ENCODE measurements around the gene KCNH8.

KCNH8 gene

GRCh38 chr3:19206540-19206939, 58.2 kb downstream of the KCNH8 start:
- Histone ChIP-seq H3K4me3 (ENCODE audit: control insufficient read depth in 1 of 7, extremely low read depth in 1 of 7, insufficient read depth in 4 of 7, low read depth in 2 of 7, low read length in 6 of 7) (no peak overlapping the region), H3K27me3 (replicated peaks in 2 of 5; ENCODE audit: control insufficient read depth in 4 of 5, insufficient read depth in 5 of 5, low read length in 4 of 5) (no peaks in the 10 kb centered on the region), H3K9me3 (ENCODE audit: control extremely low read depth in 1 of 5, control insufficient read depth in 4 of 5, insufficient read depth in 2 of 5, low read depth in 1 of 5, low read length in 4 of 5) (no peaks in the 10 kb centered on the region), H3K4me1 (ENCODE audit: control extremely low read depth in 1 of 4, control insufficient read depth in 4 of 4, insufficient read depth in 4 of 4, low read length in 3 of 4) (no peaks in the 10 kb centered on the region), H3K27ac (ENCODE audit: insufficient read depth in 1 of 2, low read depth in 1 of 2, low read length in 2 of 2, poor library complexity in 1 of 2, severe bottlenecking in 2 of 2) (no peak overlapping the region), H3K36me3 (ENCODE audit: control insufficient read depth in 4 of 4, insufficient read depth in 4 of 4, low read length in 3 of 4) (no peaks in the 10 kb centered on the region)
- DNase-seq: no peak
- no CpG with 5 or more reads among the region's 2 CpGs for WGBS (ENCODE audit: insufficient coverage)
- CTCF ChIA-PET: no interaction called here
- POLR2A ChIA-PET: no interaction called here

GRCh38 chr3:19213603-19214220, 65.4 kb downstream of the KCNH8 start:
- Histone ChIP-seq H3K27ac (ENCODE audit: insufficient read depth in 1 of 2, low read depth in 1 of 2, low read length in 2 of 2, poor library complexity in 1 of 2, severe bottlenecking in 2 of 2) (no peak overlapping the region), H3K36me3 (ENCODE audit: control insufficient read depth in 4 of 4, insufficient read depth in 4 of 4, low read length in 3 of 4) (no peaks in the 10 kb centered on the region), H3K4me3 (ENCODE audit: control insufficient read depth in 1 of 7, extremely low read depth in 1 of 7, insufficient read depth in 4 of 7, low read depth in 2 of 7, low read length in 6 of 7) (no peak overlapping the region), H3K27me3 (replicated peaks in 2 of 5; ENCODE audit: control insufficient read depth in 4 of 5, insufficient read depth in 5 of 5, low read length in 4 of 5) (no peaks in the 10 kb centered on the region), H3K9me3 (ENCODE audit: control extremely low read depth in 1 of 5, control insufficient read depth in 4 of 5, insufficient read depth in 2 of 5, low read depth in 1 of 5, low read length in 4 of 5) (no peaks in the 10 kb centered on the region), H3K4me1 (ENCODE audit: control extremely low read depth in 1 of 4, control insufficient read depth in 4 of 4, insufficient read depth in 4 of 4, low read length in 3 of 4) (peaks cover 0 to 11% (median 6%) of the 10 kb centered on the region in 4 experiments)
- DNase-seq: peak; percentile 62 to 83 (median 83)
- WGBS (ENCODE audit: insufficient coverage): 54% methylated on average over 3 of the region's 6 CpGs
- POLR2A ChIA-PET: interaction anchor here (1.2 kb wide), 1 partner anchor 16 kb away, joined by 3 read pairs; no protein-coding TSS in a partner anchor
- CTCF ChIA-PET: interaction anchor here (0.8 to 3.9 kb wide), 13 partner anchors 24 to 653 kb away, joined by 3 to 19 read pairs (median 4); no protein-coding TSS in a partner anchor

GRCh38 chr3:19215427-19215826, 67.1 kb downstream of the KCNH8 start:
- 100% methylated on average over 2 of the region's 2 CpGs for WGBS (ENCODE audit: insufficient coverage)
- peaks cover 0 to 11% (median 6%) of the 10 kb centered on the region in 4 experiments for H3K4me1 ChIP-seq (ENCODE audit: control extremely low read depth in 1 of 4, control insufficient read depth in 4 of 4, insufficient read depth in 4 of 4, low read length in 3 of 4)
- POLR2A ChIA-PET: no interaction called here
- H3K36me3 ChIP-seq (ENCODE audit: control insufficient read depth in 4 of 4, insufficient read depth in 4 of 4, low read length in 3 of 4): no peaks in the 10 kb centered on the region
- DNase-seq: no peak
- CTCF ChIA-PET: interaction anchor here (1.0 to 2.8 kb wide), 4 partner anchors 14 to 326 kb away, joined by 3 to 10 read pairs (median 6); no protein-coding TSS in a partner anchor
- H3K9me3 ChIP-seq (ENCODE audit: control extremely low read depth in 1 of 5, control insufficient read depth in 4 of 5, insufficient read depth in 2 of 5, low read depth in 1 of 5, low read length in 4 of 5): no peaks in the 10 kb centered on the region
- no peaks in the 10 kb centered on the region for H3K27me3 ChIP-seq (replicated peaks in 2 of 5; ENCODE audit: control insufficient read depth in 4 of 5, insufficient read depth in 5 of 5, low read length in 4 of 5)
- H3K27ac ChIP-seq (ENCODE audit: insufficient read depth in 1 of 2, low read depth in 1 of 2, low read length in 2 of 2, poor library complexity in 1 of 2, severe bottlenecking in 2 of 2): no peak overlapping the region
- no peak overlapping the region for H3K4me3 ChIP-seq (ENCODE audit: control insufficient read depth in 1 of 7, extremely low read depth in 1 of 7, insufficient read depth in 4 of 7, low read depth in 2 of 7, low read length in 6 of 7)

- CTCF ChIA-PET: interaction anchor here (0.6 to 2.8 kb wide), 3 partner anchors 12 to 650 kb away, joined by 3 to 10 read pairs (median 4); no protein-coding TSS in a partner anchor
- Histone ChIP-seq H3K4me1 (ENCODE audit: control extremely low read depth in 1 of 4, control insufficient read depth in 4 of 4, insufficient read depth in 4 of 4, low read length in 3 of 4) (peaks cover 0 to 11% (median 6%) of the 10 kb centered on the region in 4 experiments), H3K4me3 (ENCODE audit: control insufficient read depth in 1 of 7, extremely low read depth in 1 of 7, insufficient read depth in 4 of 7, low read depth in 2 of 7, low read length in 6 of 7) (no peak overlapping the region), H3K27ac (ENCODE audit: insufficient read depth in 1 of 2, low read depth in 1 of 2, low read length in 2 of 2, poor library complexity in 1 of 2, severe bottlenecking in 2 of 2) (no peak overlapping the region), H3K27me3 (replicated peaks in 2 of 5; ENCODE audit: control insufficient read depth in 4 of 5, insufficient read depth in 5 of 5, low read length in 4 of 5) (no peaks in the 10 kb centered on the region), H3K36me3 (ENCODE audit: control insufficient read depth in 4 of 4, insufficient read depth in 4 of 4, low read length in 3 of 4) (no peaks in the 10 kb centered on the region), H3K9me3 (ENCODE audit: control extremely low read depth in 1 of 5, control insufficient read depth in 4 of 5, insufficient read depth in 2 of 5, low read depth in 1 of 5, low read length in 4 of 5) (no peaks in the 10 kb centered on the region)
- no peak for DNase-seq
- POLR2A ChIA-PET: no interaction called here
- 100% methylated on average over 4 of the region's 6 CpGs for WGBS (ENCODE audit: insufficient coverage)
These were observed 68.5 kb downstream of the KCNH8 start for GRCh38 chr3:19216669-19217337.

- no peak for DNase-seq
- ChIA-PET POLR2A (no interaction called here), CTCF (interaction anchor here (1.3 kb wide), 1 partner anchor 646 kb away, joined by 3 read pairs; no protein-coding TSS in a partner anchor)
- Histone ChIP-seq H3K4me3 (ENCODE audit: control insufficient read depth in 1 of 7, extremely low read depth in 1 of 7, insufficient read depth in 4 of 7, low read depth in 2 of 7, low read length in 6 of 7) (no peak overlapping the region), H3K4me1 (ENCODE audit: control extremely low read depth in 1 of 4, control insufficient read depth in 4 of 4, insufficient read depth in 4 of 4, low read length in 3 of 4) (no peaks in the 10 kb centered on the region), H3K9me3 (ENCODE audit: control extremely low read depth in 1 of 5, control insufficient read depth in 4 of 5, insufficient read depth in 2 of 5, low read depth in 1 of 5, low read length in 4 of 5) (no peaks in the 10 kb centered on the region), H3K36me3 (ENCODE audit: control insufficient read depth in 4 of 4, insufficient read depth in 4 of 4, low read length in 3 of 4) (no peaks in the 10 kb centered on the region), H3K27me3 (replicated peaks in 2 of 5; ENCODE audit: control insufficient read depth in 4 of 5, insufficient read depth in 5 of 5, low read length in 4 of 5) (no peaks in the 10 kb centered on the region), H3K27ac (ENCODE audit: insufficient read depth in 1 of 2, low read depth in 1 of 2, low read length in 2 of 2, poor library complexity in 1 of 2, severe bottlenecking in 2 of 2) (no peak overlapping the region)
- WGBS (ENCODE audit: insufficient coverage): 92% methylated on average over 1 of the region's 1 CpG
These were observed 72.0 kb downstream of the KCNH8 start for GRCh38 chr3:19220311-19220710.

- CTCF ChIA-PET: interaction anchor here (1.3 kb wide), 1 partner anchor 645 kb away, joined by 3 read pairs; no protein-coding TSS in a partner anchor
- H3K4me3 ChIP-seq (ENCODE audit: control insufficient read depth in 1 of 7, extremely low read depth in 1 of 7, insufficient read depth in 4 of 7, low read depth in 2 of 7, low read length in 6 of 7): no peak overlapping the region
- WGBS (ENCODE audit: insufficient coverage): 91% methylated on average over 1 of the region's 2 CpGs
These were observed 72.8 kb downstream of the KCNH8 start for GRCh38 chr3:19221081-19221480.

GRCh38 chr3:19226479-19226878, 78.2 kb downstream of the KCNH8 start:
- Histone ChIP-seq H3K4me3 (ENCODE audit: control insufficient read depth in 1 of 7, extremely low read depth in 1 of 7, insufficient read depth in 4 of 7, low read depth in 2 of 7, low read length in 6 of 7) (no peak overlapping the region), H3K9me3 (ENCODE audit: control extremely low read depth in 1 of 5, control insufficient read depth in 4 of 5, insufficient read depth in 2 of 5, low read depth in 1 of 5, low read length in 4 of 5) (no peaks in the 10 kb centered on the region), H3K27ac (ENCODE audit: insufficient read depth in 1 of 2, low read depth in 1 of 2, low read length in 2 of 2, poor library complexity in 1 of 2, severe bottlenecking in 2 of 2) (no peak overlapping the region), H3K36me3 (ENCODE audit: control insufficient read depth in 4 of 4, insufficient read depth in 4 of 4, low read length in 3 of 4) (no peaks in the 10 kb centered on the region), H3K4me1 (ENCODE audit: control extremely low read depth in 1 of 4, control insufficient read depth in 4 of 4, insufficient read depth in 4 of 4, low read length in 3 of 4) (peaks cover 0 to 5% (median 0%) of the 10 kb centered on the region in 4 experiments), H3K27me3 (replicated peaks in 2 of 5; ENCODE audit: control insufficient read depth in 4 of 5, insufficient read depth in 5 of 5, low read length in 4 of 5) (no peaks in the 10 kb centered on the region)
- WGBS (ENCODE audit: insufficient coverage): no CpG with 5 or more reads among the region's 2 CpGs
- POLR2A ChIA-PET: no interaction called here
- CTCF ChIA-PET: no interaction called here
- no peak for DNase-seq

More at GRCh38 chr3:19221081-19221480, 72.8 kb downstream of the KCNH8 start:
- Histone ChIP-seq H3K9me3 (ENCODE audit: control extremely low read depth in 1 of 5, control insufficient read depth in 4 of 5, insufficient read depth in 2 of 5, low read depth in 1 of 5, low read length in 4 of 5) (no peaks in the 10 kb centered on the region), H3K27ac (ENCODE audit: insufficient read depth in 1 of 2, low read depth in 1 of 2, low read length in 2 of 2, poor library complexity in 1 of 2, severe bottlenecking in 2 of 2) (no peak overlapping the region), H3K27me3 (replicated peaks in 2 of 5; ENCODE audit: control insufficient read depth in 4 of 5, insufficient read depth in 5 of 5, low read length in 4 of 5) (no peaks in the 10 kb centered on the region), H3K36me3 (ENCODE audit: control insufficient read depth in 4 of 4, insufficient read depth in 4 of 4, low read length in 3 of 4) (no peaks in the 10 kb centered on the region), H3K4me1 (ENCODE audit: control extremely low read depth in 1 of 4, control insufficient read depth in 4 of 4, insufficient read depth in 4 of 4, low read length in 3 of 4) (no peaks in the 10 kb centered on the region)
- no peak for DNase-seq
- POLR2A ChIA-PET: no interaction called here

All from common myeloid progenitor, CD34-positive (primary cell).